OCI-LY1 (cell line): ENCODE data around the gene IL10.

ENCODE experiments used
- H2AFZ ChIP-seq: fragments of 200-600 bp; sonication (generic), shearing (Covaris generic); 2 replicates; pipeline ENCODE4 v1.6.0; 2014; ENCODE audit warnings: antibody characterized with exemption, mild to moderate bottlenecking, low read length
- H3F3A ChIP-seq: fragments of 200-600 bp; sonication (generic), shearing (Covaris generic); 2 replicates; pipeline ENCODE4 v1.6.0; 2014; ENCODE audit warnings: mild to moderate bottlenecking, antibody characterized with exemption, low read length, moderate library complexity; ENCODE audit not compliant: insufficient read depth
- H3K27ac ChIP-seq: fragments of 200-600 bp; sonication (generic); 2 replicates; pipeline ENCODE4 v1.5.1; 2014; ENCODE audit warnings: low read length, mixed run types, mild to moderate bottlenecking, low read depth; ENCODE audit not compliant: poor library complexity, severe bottlenecking
- H3K27me3 ChIP-seq: fragments of 200-600 bp; sonication (generic); 2 replicates; pipeline ENCODE4 v1.6.0; 2014; ENCODE audit warnings: antibody characterized with exemption, mild to moderate bottlenecking, low read length, moderate library complexity; ENCODE audit not compliant: insufficient read depth
- H3K36me3 ChIP-seq: fragments of 200-600 bp; sonication (generic); 2 replicates; pipeline ENCODE4 v1.6.1; 2014; ENCODE audit warnings: mild to moderate bottlenecking, antibody characterized with exemption, low read length, moderate library complexity, mixed read lengths; ENCODE audit not compliant: insufficient read depth
- H3K4me1 ChIP-seq: fragments of 200-600 bp; sonication (generic); 2 replicates; pipeline ENCODE4 v1.5.1; 2014; ENCODE audit warnings: mild to moderate bottlenecking, low read length, moderate library complexity; ENCODE audit not compliant: insufficient read depth, severe bottlenecking
- H3K4me2 ChIP-seq: fragments of 200-600 bp; sonication (generic), shearing (Covaris generic); 2 replicates; pipeline ENCODE4 v1.6.1; 2014; ENCODE audit warnings: low read length
- H3K4me3 ChIP-seq: fragments of 200-600 bp; sonication (generic); 2 replicates; pipeline ENCODE4 v1.5.1; 2014; ENCODE audit warnings: low read length, low read depth, mild to moderate bottlenecking, mixed read lengths; ENCODE audit not compliant: poor library complexity, severe bottlenecking
- H3K79me2 ChIP-seq: fragments of 200-600 bp; shearing (Covaris generic); 2 replicates; pipeline ENCODE4 v1.6.1; 2016; ENCODE audit warnings: mixed run types, low read length, mixed read lengths; ENCODE audit not compliant: insufficient read depth
- H3K9ac ChIP-seq: fragments of 200-600 bp; sonication (generic), shearing (Covaris generic); 2 replicates; pipeline ENCODE4 v1.6.1; 2014; ENCODE audit warnings: mild to moderate bottlenecking, low read length, mixed read lengths
- H3K9me2 ChIP-seq: fragments of 200-600 bp; sonication (generic), shearing (Covaris generic); 2 replicates; pipeline ENCODE4 v1.6.1; 2014; ENCODE audit warnings: low read depth, mild to moderate bottlenecking, low read length, mixed read lengths
- H3K9me3 ChIP-seq: fragments of 200-600 bp; shearing (Covaris generic); 2 replicates; pipeline ENCODE4 v1.6.1; 2014; ENCODE audit warnings: low read length, mixed read lengths
- H4K20me1 ChIP-seq: fragments of 200-600 bp; sonication (generic), shearing (Covaris generic); 2 replicates; pipeline ENCODE4 v1.6.0; 2016; ENCODE audit warnings: mild to moderate bottlenecking, low read length; ENCODE audit not compliant: insufficient read depth
- EZH2 ChIP-seq: fragments of 200-600 bp; sonication (generic), shearing (Covaris generic); IDR thresholded peaks from 2 replicates; pipeline ENCODE4 v1.8.0; 2017; ENCODE audit warnings: borderline replicate concordance, mixed run types, mild to moderate bottlenecking, antibody characterized with exemption, low read length, moderate library complexity, mixed read lengths
- TF ChIP-seq, protein P1 (sequence below): fragments of 200-600 bp; sonication (generic), shearing (Covaris generic); IDR thresholded peaks from 2 replicates; pipeline ENCODE4 v1.5.1; 2017; ENCODE audit warnings: mild to moderate bottlenecking, antibody characterized with exemption, low read length, moderate library complexity, mixed read lengths

IL10 gene

DNA sequence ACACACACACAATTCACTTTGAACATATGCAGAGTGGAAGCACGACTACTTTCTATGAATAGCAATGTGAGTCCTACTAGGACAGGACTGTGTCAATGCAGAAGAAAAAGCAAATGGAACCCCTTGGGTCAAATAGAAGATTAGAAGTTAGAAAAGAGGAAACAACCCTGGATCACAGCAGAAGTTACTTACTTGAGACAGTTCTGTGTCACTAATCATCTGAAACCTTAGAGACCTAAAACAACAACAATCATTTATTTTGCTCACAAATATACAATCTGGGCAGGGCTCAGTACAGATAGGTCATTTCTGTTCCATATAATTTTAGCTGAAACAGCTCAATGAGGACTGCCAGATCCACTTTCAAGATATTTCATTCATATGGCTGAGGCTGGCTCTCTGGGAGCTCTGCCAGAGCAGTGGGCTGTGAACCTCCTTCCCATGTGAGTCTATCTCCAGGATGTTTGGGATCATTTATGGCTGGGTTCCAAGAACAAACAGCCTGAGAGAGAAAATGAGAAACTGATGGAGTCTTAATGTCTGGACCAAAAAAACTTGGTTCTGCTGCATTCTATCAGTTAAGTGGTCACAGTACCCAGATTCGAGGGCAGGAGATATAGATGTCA, 42.5 kb upstream of the IL10 start:
- no peak overlapping the region for H3K9ac ChIP-seq
- no peaks in the 10 kb centered on the region for H3K36me3 ChIP-seq
- H3K9me2 ChIP-seq, result no peaks in the 10 kb centered on the region
- H3K9me3 ChIP-seq, result peaks cover 12% of the 10 kb centered on the region; the same call in 1 of the 2 replicates
- no peak overlapping the region for H3K27ac ChIP-seq
- TF ChIP-seq, protein P1, sequence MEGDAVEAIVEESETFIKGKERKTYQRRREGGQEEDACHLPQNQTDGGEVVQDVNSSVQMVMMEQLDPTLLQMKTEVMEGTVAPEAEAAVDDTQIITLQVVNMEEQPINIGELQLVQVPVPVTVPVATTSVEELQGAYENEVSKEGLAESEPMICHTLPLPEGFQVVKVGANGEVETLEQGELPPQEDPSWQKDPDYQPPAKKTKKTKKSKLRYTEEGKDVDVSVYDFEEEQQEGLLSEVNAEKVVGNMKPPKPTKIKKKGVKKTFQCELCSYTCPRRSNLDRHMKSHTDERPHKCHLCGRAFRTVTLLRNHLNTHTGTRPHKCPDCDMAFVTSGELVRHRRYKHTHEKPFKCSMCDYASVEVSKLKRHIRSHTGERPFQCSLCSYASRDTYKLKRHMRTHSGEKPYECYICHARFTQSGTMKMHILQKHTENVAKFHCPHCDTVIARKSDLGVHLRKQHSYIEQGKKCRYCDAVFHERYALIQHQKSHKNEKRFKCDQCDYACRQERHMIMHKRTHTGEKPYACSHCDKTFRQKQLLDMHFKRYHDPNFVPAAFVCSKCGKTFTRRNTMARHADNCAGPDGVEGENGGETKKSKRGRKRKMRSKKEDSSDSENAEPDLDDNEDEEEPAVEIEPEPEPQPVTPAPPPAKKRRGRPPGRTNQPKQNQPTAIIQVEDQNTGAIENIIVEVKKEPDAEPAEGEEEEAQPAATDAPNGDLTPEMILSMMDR, result no peak
- TF ChIP-seq EZH2, result no peak
- no peaks in the 10 kb centered on the region for H3K79me2 ChIP-seq
- peaks cover 9% of the 10 kb centered on the region; the same call in 1 of the 2 replicates for H3K27me3 ChIP-seq
- H3K4me3 ChIP-seq, result no peak overlapping the region
- no peak overlapping the region for H2AFZ ChIP-seq
- H4K20me1 ChIP-seq, result no peaks in the 10 kb centered on the region
- H3K4me2 ChIP-seq, result no peak overlapping the region
- no peaks in the 10 kb centered on the region for H3K4me1 ChIP-seq
- H3F3A ChIP-seq, result no peaks in the 10 kb centered on the region

DNA sequence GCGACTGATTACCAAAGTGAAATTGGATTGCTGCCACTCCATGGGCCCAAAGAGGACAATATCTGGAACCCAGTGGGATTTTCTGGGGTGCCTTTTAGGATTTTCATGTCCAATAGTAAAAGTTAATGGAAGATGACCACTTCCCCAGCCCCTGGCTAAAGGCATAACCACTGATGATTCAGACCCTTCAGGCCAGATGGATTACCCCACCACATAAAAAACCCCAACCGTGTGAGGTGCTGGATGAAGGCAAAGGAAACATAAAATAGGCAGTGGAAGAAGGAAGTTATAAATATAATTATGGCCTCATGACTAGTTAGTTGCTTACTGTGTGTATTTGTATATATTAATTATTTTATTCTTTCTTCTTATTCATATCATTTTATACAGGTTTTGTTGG, 40.2 kb upstream of the IL10 start:
- no peaks in the 10 kb centered on the region for H4K20me1 ChIP-seq
- peaks cover 9% of the 10 kb centered on the region; the same call in 1 of the 2 replicates for H3K27me3 ChIP-seq
- H3K9ac ChIP-seq, result no peak overlapping the region
- H3K27ac ChIP-seq, result no peak overlapping the region
- no peak overlapping the region for H3K4me3 ChIP-seq
- no peaks in the 10 kb centered on the region for H3F3A ChIP-seq
- TF ChIP-seq EZH2, result no peak
- TF ChIP-seq, protein P1, result no peak
- no peaks in the 10 kb centered on the region for H3K4me1 ChIP-seq
- no peaks in the 10 kb centered on the region for H3K36me3 ChIP-seq
- H3K79me2 ChIP-seq, result no peaks in the 10 kb centered on the region
- H3K9me2 ChIP-seq, result no peaks in the 10 kb centered on the region
- H3K4me2 ChIP-seq, result no peak overlapping the region
- no peak overlapping the region for H2AFZ ChIP-seq
- peaks cover 12% of the 10 kb centered on the region; the same call in 1 of the 2 replicates for H3K9me3 ChIP-seq

DNA sequence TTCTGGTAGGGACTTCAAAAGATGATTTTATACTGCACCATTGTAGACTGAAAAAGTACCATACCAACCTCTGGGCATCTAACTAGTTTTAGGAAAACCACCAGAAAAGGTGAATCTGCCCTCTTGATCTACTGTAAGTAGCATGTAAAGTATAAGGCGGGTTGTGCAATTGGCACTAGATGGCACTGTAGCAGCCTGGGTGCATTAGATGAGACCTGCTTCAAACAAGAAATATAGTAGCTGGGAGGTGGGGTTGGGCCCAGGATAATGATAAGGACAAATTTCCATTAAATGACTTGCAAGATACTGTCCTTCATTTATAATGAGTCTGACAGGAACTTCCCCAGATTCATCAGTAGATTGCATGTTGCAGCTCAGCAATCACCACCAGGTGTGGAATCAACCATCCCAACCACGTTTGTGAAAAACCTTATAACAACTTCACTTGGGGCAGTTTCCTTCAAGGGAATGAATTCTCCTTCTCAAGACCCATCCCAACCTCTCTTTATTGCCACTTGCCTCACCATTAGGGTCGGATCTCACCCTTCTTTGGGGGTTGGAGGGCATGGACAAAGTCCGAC, 37.3 kb upstream of the IL10 start:
- Histone ChIP-seq H4K20me1 (no peaks in the 10 kb centered on the region), H3K4me1 (no peaks in the 10 kb centered on the region), H3K27me3 (peaks cover 9% of the 10 kb centered on the region; the same call in 1 of the 2 replicates), H3K4me2 (no peak overlapping the region), H3F3A (no peaks in the 10 kb centered on the region), H3K79me2 (no peaks in the 10 kb centered on the region), H3K9ac (no peak overlapping the region), H3K36me3 (no peaks in the 10 kb centered on the region), H3K27ac (no peak overlapping the region), H3K4me3 (no peak overlapping the region), H3K9me2 (no peaks in the 10 kb centered on the region), H2AFZ (no peak overlapping the region), H3K9me3 (peaks cover 12% of the 10 kb centered on the region; the same call in 1 of the 2 replicates)
- no peak for TF ChIP-seq EZH2
- TF ChIP-seq, protein P1, result peak; percentile 72
